Neural cell (in vitro differentiated cells): ENCODE data around the gene PHKA2. TPM values are rescaled to one million over a fixed set of nuclear protein-coding genes. Genes with fewer than 3 reads are reported as not detected.

Experiments
- polyA plus RNA-seq: library from polyadenylated mRNA; depleted of rRNA; stranded (reverse); fragments of >200 nt; gene quantifications from 2 replicates; pipeline ENCODE4 v1.2.3, GENCODE V29; 2014
- small RNA-seq, 3 experiments: library from RNA; depleted of rRNA; stranded (forward); fragments of <200 nt; gene quantifications; one replicate each; pipeline ENCODE3, GENCODE V24; 2012

The PHKA2 gene
- polyA plus RNA-seq, 1 donor from 2014 or later = 9.6 TPM

Small RNA genes within 50 kb of the gene (small RNA-seq; reads per million reads assigned to genes)
- 0 reads per million in 3 experiments for gene RN7SL48P

Other genes starting within 250 kb of the PHKA2 start
- gene ADGRG2, start 138.4 kb upstream of the PHKA2 start, polyA plus RNA-seq = 0.05 and 0.22 TPM in 2 replicates